ENCODE measurements around the gene GALNT10. TPM values are rescaled to one million over a fixed set of nuclear protein-coding genes. Genes with fewer than 3 reads are reported as not detected.

Gene GALNT10
- total and polyA plus RNA-seq, 2 of the 4 experiments (the other 2 are of a cell fraction) = 46.2 to 67.0 TPM

DNA sequence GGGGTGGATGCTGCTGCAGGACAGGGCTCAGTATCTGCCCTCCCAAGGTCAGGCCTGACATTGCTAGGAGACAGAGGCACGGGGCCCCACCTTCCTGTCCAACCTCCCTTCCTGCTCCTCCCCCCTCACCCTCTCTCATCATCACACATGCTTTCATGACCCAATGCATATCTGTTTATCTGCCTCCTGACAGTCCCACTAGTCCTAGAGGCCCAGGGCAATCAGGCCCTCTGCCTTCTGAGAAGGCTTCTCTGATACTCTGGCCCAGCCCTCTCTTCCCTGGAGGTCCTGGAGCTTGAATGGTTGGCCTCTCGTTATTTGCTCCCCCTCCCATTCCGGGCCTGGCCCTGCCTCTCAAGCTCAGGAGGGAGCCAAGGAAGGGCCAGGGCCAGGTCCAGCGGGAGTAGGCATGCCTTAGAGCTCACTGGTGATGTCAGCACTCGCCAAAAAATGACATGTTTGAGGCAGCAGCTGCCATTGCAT is 164.6 kb downstream of the GALNT10 start:
- Histone ChIP-seq H3K23ac (ENCODE audit: low read depth, low read length) (no peak overlapping the region; the same call in 1 of the 2 replicates), H2AK9ac (replicated peaks; ENCODE audit: low read depth, low read length, poor library complexity) (peak overlapping the region; percentile 71), H3K4me2 (ENCODE audit: low read depth, low read length) (no peak overlapping the region), H4K8ac (ENCODE audit: low read depth in 2 of 2, low read length in 2 of 2) (peak overlapping the region; percentile 1 to 70; a peak in 2 of 4 replicates), H3K56ac (ENCODE audit: extremely low read depth, insufficient read depth, low read length) (no peak overlapping the region), H3K14ac (replicated peaks; ENCODE audit: low read depth, low read length) (peak overlapping the region; percentile 37), H3K4ac (ENCODE audit: low read depth, low read length) (peak overlapping the region; percentile 86), H2AK5ac (ENCODE audit: low read depth, low read length) (peak overlapping the region; percentile 73; the same call in 1 of the 2 replicates), H3K9me3 (ENCODE audit: control insufficient read depth, insufficient read depth, low read length) (no peaks in the 10 kb centered on the region), H3K9me1 (ENCODE audit: insufficient read depth, low read length) (peaks cover 38% of the 10 kb centered on the region), H4K91ac (ENCODE audit: insufficient read depth, low read depth, low read length) (peak overlapping the region; percentile 48), H3K9ac (ENCODE audit: low read depth, low read length) (no peak overlapping the region), H3K27ac (ENCODE audit: insufficient read depth, low read length) (no peak overlapping the region), H3K79me1 (ENCODE audit: low read depth in 1 of 2, low read length in 2 of 2) (peaks cover 31 to 66% of the 10 kb centered on the region in 2 experiments), H4K5ac (ENCODE audit: low read depth, low read length) (no peak overlapping the region), H2AFZ (replicated peaks; ENCODE audit: low read length, poor library complexity) (no peak overlapping the region), H3K4me1 (ENCODE audit: control insufficient read depth, insufficient read depth, low read length) (peaks cover 30% of the 10 kb centered on the region), H2BK15ac (ENCODE audit: low read depth, low read length) (peak overlapping the region; percentile 33; the same call in 2 of the 3 replicates), H3K4me3 (ENCODE audit: insufficient read depth, low read depth, low read length) (no peak overlapping the region), H3K36me3 (ENCODE audit: control insufficient read depth, insufficient read depth, low read length) (no peaks in the 10 kb centered on the region), H4K20me1 (ENCODE audit: insufficient read depth, low read length) (no peaks in the 10 kb centered on the region), H3K27me3 (ENCODE audit: control insufficient read depth, insufficient read depth, low read length) (no peaks in the 10 kb centered on the region), H2BK5ac (ENCODE audit: low read depth, low read length, poor library complexity, severe bottlenecking) (peak overlapping the region; percentile 27), H3K18ac (ENCODE audit: low read depth, low read length) (0 out of 2 replicates have a peak overlapping the region, but pooled peaks have one; percentile 10), H2BK20ac (ENCODE audit: low read depth, low read length) (peak overlapping the region; percentile 60; the same call in 1 of the 2 replicates), H2BK120ac (ENCODE audit: low read depth, low read length) (peak overlapping the region; percentile 75)
- WGBS, 2 experiments (ENCODE audit: extremely low coverage in 2 of 2, insufficient read length in 1 of 2) = 25% methylated on average over 2 of the region's 5 CpGs; no CpG with 5 or more reads in 1 of the 2 experiments
- no peak for TF ChIP-seq RAD21 (IDR thresholded peaks at IDR 0.05; ENCODE audit: low read length)
- TF ChIP-seq CHD1 (IDR thresholded peaks at IDR 0.05; ENCODE audit: low read depth, low read length) = no peak
- no peak for TF ChIP-seq FOS (IDR thresholded peaks at IDR 0.05; ENCODE audit: low read depth, low read length)
- no peak for TF ChIP-seq MAFK (IDR thresholded peaks at IDR 0.05; ENCODE audit: low read depth, low read length)
- no peak for TF ChIP-seq NFE2L2 (IDR thresholded peaks at IDR 0.05; ENCODE audit: low read depth, low read length)
- no peak for TF ChIP-seq RFX5 (IDR thresholded peaks at IDR 0.05; ENCODE audit: low read depth, low read length)
- TF ChIP-seq, protein P1, sequence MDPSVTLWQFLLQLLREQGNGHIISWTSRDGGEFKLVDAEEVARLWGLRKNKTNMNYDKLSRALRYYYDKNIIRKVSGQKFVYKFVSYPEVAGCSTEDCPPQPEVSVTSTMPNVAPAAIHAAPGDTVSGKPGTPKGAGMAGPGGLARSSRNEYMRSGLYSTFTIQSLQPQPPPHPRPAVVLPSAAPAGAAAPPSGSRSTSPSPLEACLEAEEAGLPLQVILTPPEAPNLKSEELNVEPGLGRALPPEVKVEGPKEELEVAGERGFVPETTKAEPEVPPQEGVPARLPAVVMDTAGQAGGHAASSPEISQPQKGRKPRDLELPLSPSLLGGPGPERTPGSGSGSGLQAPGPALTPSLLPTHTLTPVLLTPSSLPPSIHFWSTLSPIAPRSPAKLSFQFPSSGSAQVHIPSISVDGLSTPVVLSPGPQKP (IDR thresholded peaks at IDR 0.05; ENCODE audit: borderline replicate concordance, low read depth, low read length) = no peak
- TF ChIP-seq CEBPB (IDR thresholded peaks at IDR 0.05; ENCODE audit: low read depth, low read length) = no peak
- TF ChIP-seq MXI1 (IDR thresholded peaks at IDR 0.05; ENCODE audit: borderline replicate concordance, low read depth, low read length) = no peak
- TF ChIP-seq CTCF (conservative IDR thresholded peaks at IDR 0.05; ENCODE audit: low read depth, low read length) = no peak
- TF ChIP-seq SMC3 (IDR thresholded peaks at IDR 0.05; ENCODE audit: low read depth, low read length) = no peak
- TF ChIP-seq, protein P2, sequence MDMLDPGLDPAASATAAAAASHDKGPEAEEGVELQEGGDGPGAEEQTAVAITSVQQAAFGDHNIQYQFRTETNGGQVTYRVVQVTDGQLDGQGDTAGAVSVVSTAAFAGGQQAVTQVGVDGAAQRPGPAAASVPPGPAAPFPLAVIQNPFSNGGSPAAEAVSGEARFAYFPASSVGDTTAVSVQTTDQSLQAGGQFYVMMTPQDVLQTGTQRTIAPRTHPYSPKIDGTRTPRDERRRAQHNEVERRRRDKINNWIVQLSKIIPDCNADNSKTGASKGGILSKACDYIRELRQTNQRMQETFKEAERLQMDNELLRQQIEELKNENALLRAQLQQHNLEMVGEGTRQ (IDR thresholded peaks at IDR 0.05; ENCODE audit: low read depth, low read length) = no peak
- no peak for TF ChIP-seq MAZ (IDR thresholded peaks at IDR 0.05; ENCODE audit: borderline replicate concordance, low read depth, low read length)
- no TSS peak for BruUV-seq (replicated peaks)
- in situ Hi-C loops (cut with MboI; ENCODE audit: low sequenced_read_pairs) = no loop called here
- DNase-seq (no peak), ATAC-seq (ENCODE audit: low read depth) (peak; percentile 20; the same call in 1 of the 2 replicates)
- dilution Hi-C loops (cut with HindIII; ENCODE audit: low sequenced_read_pairs, unreplicated experiment) = no loop called here
- ChIA-PET CTCF (no interaction called here), POLR2A (ENCODE audit: unreplicated experiment) (no interaction called here)
- intact Hi-C loops (cut with micrococcal nuclease) = no loop called here

Data from IMR-90 (cell line).